ENCODE data around the gene WWTR1. TPM values are rescaled to one million over a fixed set of nuclear protein-coding genes. Genes with fewer than 3 reads are reported as not detected.

Gene WWTR1
- total and polyA plus RNA-seq, 2 of the 8 experiments (the other 6 are each of a cell fraction or from before 2014, with no cell fraction given), result 15.7 to 18.6 TPM

DNA sequence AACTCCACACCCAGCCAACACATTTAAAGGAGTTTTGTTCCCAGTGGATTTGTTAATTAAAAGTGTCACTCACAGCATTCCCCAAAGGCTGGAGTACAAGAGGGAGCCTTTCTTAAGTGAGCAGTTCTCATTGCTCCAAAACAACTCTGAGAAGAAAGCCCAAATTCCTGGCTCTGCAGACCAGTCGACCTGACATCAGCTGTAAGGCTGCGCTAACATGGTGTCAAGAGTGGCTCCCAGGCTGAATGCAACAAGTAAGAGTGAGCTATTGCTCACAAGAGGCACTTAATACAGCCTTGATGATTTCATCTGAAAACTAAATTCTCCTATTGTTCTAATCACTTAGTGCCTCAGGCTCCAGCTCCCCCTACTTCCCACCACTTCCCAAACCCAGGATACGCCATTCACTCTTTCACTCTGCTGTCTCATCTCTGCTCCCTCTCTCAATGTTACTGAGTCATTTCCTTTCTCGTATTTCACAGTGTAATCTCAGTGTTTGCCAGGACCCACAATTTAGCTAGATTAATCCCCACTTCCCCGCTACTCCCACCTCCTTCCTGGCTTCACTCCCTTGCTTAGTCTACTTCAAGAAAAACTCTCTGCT, 81.8 kb downstream of the WWTR1 start:
- Histone ChIP-seq H3K56ac (replicated peaks; ENCODE audit: insufficient read length, low read depth, low read length) (no peak overlapping the region), H2BK120ac (replicated peaks; ENCODE audit: low read depth, low read length) (peak overlapping the region; percentile 6), H3K36me3 (ENCODE audit: control insufficient read depth in 2 of 4, insufficient read depth in 4 of 4, low read length in 3 of 4) (peaks cover 0 to 3% (median 0%) of the 10 kb centered on the region in 4 experiments; a peak in 2 of 8 replicates), H3K9ac (replicated peaks in 1 of 4; ENCODE audit: extremely low read depth in 1 of 4, low read depth in 3 of 4, low read length in 3 of 4) (no peak overlapping the region; a peak in 1 of 7 replicates), H3K27ac (ENCODE audit: low read depth, low read length) (no peak overlapping the region), H2BK20ac (ENCODE audit: low read length) (peak overlapping the region; percentile 51; the same call in 1 of the 2 replicates), H2BK5ac (ENCODE audit: low read depth, low read length) (peak overlapping the region; percentile 40; the same call in 1 of the 2 replicates), H2BK12ac (ENCODE audit: low read depth, low read length) (peak overlapping the region; percentile 45), H4K91ac (replicated peaks; ENCODE audit: insufficient read length, low read length) (peak overlapping the region; percentile 1), H3K79me1 (ENCODE audit: low read depth, low read length) (peaks cover 9% of the 10 kb centered on the region; the same call in 1 of the 2 replicates), H3K18ac (ENCODE audit: extremely low read depth, low read length) (peak overlapping the region; percentile 44), H4K20me1 (replicated peaks in 1 of 2; ENCODE audit: control insufficient read depth in 1 of 2, insufficient read depth in 2 of 2, low read length in 2 of 2) (peaks cover 0 to 7% of the 10 kb centered on the region in 2 experiments), H3K4me2 (ENCODE audit: insufficient read depth in 1 of 2, low read depth in 2 of 2, low read length in 2 of 2) (peak overlapping the region in 1 of 2 experiments; percentile 31; a peak in 2 of 4 replicates), H3K79me2 (ENCODE audit: control insufficient read depth in 1 of 2, insufficient read depth in 2 of 2, low read length in 2 of 2) (peaks cover 2 to 8% of the 10 kb centered on the region in 2 experiments; a peak in 2 of 4 replicates), H3K4me1 (replicated peaks in 1 of 4; ENCODE audit: control insufficient read depth in 3 of 4, insufficient read depth in 4 of 4, low read length in 3 of 4) (peaks cover 0 to 15% (median 14%) of the 10 kb centered on the region in 4 experiments; a peak in 5 of 7 replicates), H2AFZ (ENCODE audit: low read length) (no peak overlapping the region), H2BK15ac (ENCODE audit: low read length) (no peak overlapping the region), H3K14ac (ENCODE audit: insufficient read length) (no peak overlapping the region), H4K5ac (ENCODE audit: insufficient read length, low read depth, low read length) (no peak overlapping the region), H3K27me3 (replicated peaks in 1 of 4; ENCODE audit: control insufficient read depth in 3 of 4, extremely low read depth in 1 of 4, insufficient read depth in 3 of 4, low read length in 3 of 4) (no peaks in the 10 kb centered on the region), H3K4me3 (ENCODE audit: extremely low read depth in 1 of 4, insufficient read depth in 2 of 4, low read depth in 3 of 4, low read length in 4 of 4) (no peak overlapping the region; a peak in 1 of 8 replicates), H3K9me3 (ENCODE audit: insufficient read depth in 2 of 2, low read depth in 1 of 2, low read length in 1 of 2) (no peaks in the 10 kb centered on the region), H3K23ac (ENCODE audit: insufficient read length) (no peak overlapping the region), H2AK5ac (ENCODE audit: low read depth, low read length) (peak overlapping the region; percentile 84; the same call in 1 of the 2 replicates), H3K23me2 (ENCODE audit: low read depth, low read length) (no peaks in the 10 kb centered on the region), H3K4ac (replicated peaks; ENCODE audit: insufficient read length, low read depth, low read length) (no peak overlapping the region), H4K8ac (ENCODE audit: extremely low read depth, insufficient read depth, low read length) (no peak overlapping the region)
- TF ChIP-seq EZH2 (IDR thresholded peaks at IDR 0.05; ENCODE audit: low read depth, low read length, severe bottlenecking), result no peak
- TF ChIP-seq, protein P1, sequence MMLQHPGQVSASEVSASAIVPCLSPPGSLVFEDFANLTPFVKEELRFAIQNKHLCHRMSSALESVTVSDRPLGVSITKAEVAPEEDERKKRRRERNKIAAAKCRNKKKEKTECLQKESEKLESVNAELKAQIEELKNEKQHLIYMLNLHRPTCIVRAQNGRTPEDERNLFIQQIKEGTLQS (IDR thresholded peaks at IDR 0.05; ENCODE audit: insufficient read depth, low read depth, low read length), result no peak
- peak; percentile 66; the same call in 1 of the 2 replicates for TF ChIP-seq BACH1 (IDR thresholded peaks at IDR 0.05; ENCODE audit: low read length)
- DNase-seq (ENCODE audit: low read depth in 1 of 2, low spot score in 2 of 2) (no peak), FAIRE-seq (no peak)
- POLR2A ChIA-PET (ENCODE audit: partially characterized antibody), result interaction anchor here (0.8 to 5.5 kb wide), 5 partner anchors 10 to 81 kb away, joined by 3 to 33 read pairs (median 3); partner anchors contain the start of gene WWTR1
- WGBS, 2 experiments (ENCODE audit: extremely low coverage in 1 of 2, insufficient coverage in 1 of 2, insufficient read length in 1 of 2, insufficient replicate concordance in 2 of 2, low coverage in 1 of 2, low lambda C conversion rate in 2 of 2, missing lambda C conversion rate in 1 of 2), result 67% methylated on average over 5 of the region's 5 CpGs; no CpG with 5 or more reads in 1 of the 2 experiments
- CTCF ChIA-PET (ENCODE audit: partially characterized antibody), result interaction anchor here (0.6 to 2.0 kb wide), 10 partner anchors 9 to 447 kb away, joined by 3 to 8 read pairs (median 3); no protein-coding TSS in a partner anchor
